WERI-Rb-1 (cell line): Measurements from ENCODE around the gene CDKL2.

ENCODE experiments used
- DNase-seq: peaks from one replicate; pipeline ENCODE4 v3.0.0-alpha.2; 2020
- H3K27ac ChIP-seq: fragments of 250-450 bp; sonication (Bioruptor Pico); 2 replicates; pipeline ENCODE4 v1.5.1; 2020; ENCODE audit warnings: mild to moderate bottlenecking, moderate library complexity
- H3K27me3 ChIP-seq: fragments of 250-450 bp; sonication (Bioruptor Pico); 2 replicates; pipeline ENCODE4 v1.5.1; 2021; ENCODE audit warnings: mild to moderate bottlenecking, low read depth, moderate library complexity; ENCODE audit not compliant: insufficient read depth, severe bottlenecking
- H3K36me3 ChIP-seq: fragments of 250-450 bp; sonication (Bioruptor Pico); 2 replicates; pipeline ENCODE4 v1.5.1; 2020; ENCODE audit warnings: mild to moderate bottlenecking, moderate library complexity
- H3K4me3 ChIP-seq: 2 replicates; pipeline ENCODE4 v1.5.1; 2011; ENCODE audit warnings: low read depth, mild to moderate bottlenecking, control low read depth, low read length
- H3K9me3 ChIP-seq: fragments of 250-450 bp; sonication (Bioruptor Pico); 2 replicates; pipeline ENCODE4 v1.5.1; 2021; ENCODE audit warnings: mild to moderate bottlenecking, moderate library complexity; ENCODE audit not compliant: severe bottlenecking
- CTCF ChIP-seq: IDR thresholded peaks from 2 replicates; pipeline ENCODE4 v1.5.1; 2011; ENCODE audit warnings: low read depth, mild to moderate bottlenecking, control low read depth, inconsistent platforms, low read length

The CDKL2 gene

DNA sequence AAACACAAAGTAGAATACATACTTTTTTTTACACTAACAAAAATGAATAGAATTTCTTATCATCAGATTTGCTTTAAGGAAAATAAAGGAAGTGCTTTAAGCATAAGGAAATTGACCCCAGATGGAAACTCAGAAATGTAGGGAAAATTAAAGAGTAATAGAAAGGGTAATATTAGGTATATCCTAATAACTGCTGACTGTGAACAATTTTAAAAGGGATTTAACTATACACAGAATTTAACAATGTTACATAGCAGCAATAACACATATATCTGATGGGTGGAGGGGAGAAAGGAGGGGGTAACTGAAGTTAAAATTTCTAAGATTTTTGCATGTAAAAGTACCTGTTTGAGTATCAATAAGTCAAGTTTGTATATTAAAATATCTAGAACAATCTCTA, 8.6 kb downstream of the CDKL2 start:
- no peak for DNase-seq
- Histone ChIP-seq H3K36me3 (no peaks in the 10 kb centered on the region), H3K4me3 (no peak overlapping the region), H3K27me3 (no peaks in the 10 kb centered on the region), H3K27ac (no peak overlapping the region), H3K9me3 (no peaks in the 10 kb centered on the region)
- TF ChIP-seq CTCF, result no peak

DNA sequence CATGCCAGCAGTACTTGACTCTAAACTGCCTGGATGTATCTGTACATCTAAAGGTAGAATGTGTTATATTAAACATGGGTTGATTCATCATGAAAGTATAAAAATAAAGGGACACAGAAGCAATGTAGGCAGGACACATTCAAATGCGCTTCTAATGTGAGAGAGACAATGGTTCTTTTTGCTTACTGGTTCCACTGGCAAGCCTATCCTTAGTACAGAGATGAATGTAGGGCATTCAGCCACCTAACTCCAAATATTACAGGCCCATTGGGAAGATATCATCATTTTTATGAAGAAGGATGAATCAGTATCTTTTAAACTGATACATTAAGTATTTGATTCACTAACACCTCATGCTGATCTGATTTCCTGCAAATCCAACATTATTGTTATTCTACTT, 18.0 kb downstream of the CDKL2 start:
- Histone ChIP-seq H3K4me3 (no peak overlapping the region), H3K36me3 (no peaks in the 10 kb centered on the region), H3K27ac (no peak overlapping the region), H3K27me3 (no peaks in the 10 kb centered on the region), H3K9me3 (no peaks in the 10 kb centered on the region)
- no peak for DNase-seq
- no peak for TF ChIP-seq CTCF

GRCh38 chr4:75605928-75606327, 24.4 kb downstream of the CDKL2 start:
- Histone ChIP-seq H3K9me3 (no peaks in the 10 kb centered on the region), H3K4me3 (no peak overlapping the region), H3K36me3 (no peaks in the 10 kb centered on the region), H3K27me3 (no peaks in the 10 kb centered on the region), H3K27ac (no peak overlapping the region)
- TF ChIP-seq CTCF, result no peak
- no peak for DNase-seq

DNA sequence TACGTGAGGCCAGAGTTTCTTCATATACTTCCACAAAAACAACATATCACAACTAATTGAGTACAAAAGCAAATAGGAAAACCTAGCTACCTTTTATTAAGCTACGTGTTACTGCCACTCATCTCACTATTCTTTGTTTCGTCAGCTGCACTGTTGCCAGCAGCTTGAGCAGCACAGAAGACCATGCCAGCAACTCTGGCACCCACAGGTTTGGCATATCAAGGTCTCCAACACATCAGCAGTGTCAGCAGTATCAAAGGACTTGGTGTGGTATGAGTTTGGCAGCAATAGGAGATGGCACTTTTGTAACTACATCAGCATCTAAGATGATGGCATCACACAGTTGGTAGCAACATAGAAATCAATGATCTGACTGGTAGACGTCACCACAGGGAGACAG, 30.7 kb downstream of the CDKL2 start:
- no peaks in the 10 kb centered on the region for H3K27me3 ChIP-seq
- H3K36me3 ChIP-seq, result no peaks in the 10 kb centered on the region
- no peak for TF ChIP-seq CTCF
- no peak for DNase-seq
- no peak overlapping the region for H3K27ac ChIP-seq
- H3K4me3 ChIP-seq, result no peak overlapping the region
- no peaks in the 10 kb centered on the region for H3K9me3 ChIP-seq

- Histone ChIP-seq H3K9me3 (no peaks in the 10 kb centered on the region), H3K4me3 (no peak overlapping the region), H3K27me3 (no peaks in the 10 kb centered on the region), H3K27ac (no peak overlapping the region), H3K36me3 (no peaks in the 10 kb centered on the region)
- no peak for DNase-seq
- TF ChIP-seq CTCF, result no peak
These were observed 31.9 kb downstream of the CDKL2 start for GRCh38 chr4:75598390-75598789.

GRCh38 chr4:75596061-75596460, 34.3 kb downstream of the CDKL2 start:
- DNase-seq, result no peak
- no peaks in the 10 kb centered on the region for H3K36me3 ChIP-seq
- TF ChIP-seq CTCF, result no peak
- no peaks in the 10 kb centered on the region for H3K9me3 ChIP-seq
- H3K27ac ChIP-seq, result no peak overlapping the region
- H3K4me3 ChIP-seq, result no peak overlapping the region
- H3K27me3 ChIP-seq, result no peaks in the 10 kb centered on the region
